ENCODE data around the gene MOSPD2.

Gene MOSPD2

DNA sequence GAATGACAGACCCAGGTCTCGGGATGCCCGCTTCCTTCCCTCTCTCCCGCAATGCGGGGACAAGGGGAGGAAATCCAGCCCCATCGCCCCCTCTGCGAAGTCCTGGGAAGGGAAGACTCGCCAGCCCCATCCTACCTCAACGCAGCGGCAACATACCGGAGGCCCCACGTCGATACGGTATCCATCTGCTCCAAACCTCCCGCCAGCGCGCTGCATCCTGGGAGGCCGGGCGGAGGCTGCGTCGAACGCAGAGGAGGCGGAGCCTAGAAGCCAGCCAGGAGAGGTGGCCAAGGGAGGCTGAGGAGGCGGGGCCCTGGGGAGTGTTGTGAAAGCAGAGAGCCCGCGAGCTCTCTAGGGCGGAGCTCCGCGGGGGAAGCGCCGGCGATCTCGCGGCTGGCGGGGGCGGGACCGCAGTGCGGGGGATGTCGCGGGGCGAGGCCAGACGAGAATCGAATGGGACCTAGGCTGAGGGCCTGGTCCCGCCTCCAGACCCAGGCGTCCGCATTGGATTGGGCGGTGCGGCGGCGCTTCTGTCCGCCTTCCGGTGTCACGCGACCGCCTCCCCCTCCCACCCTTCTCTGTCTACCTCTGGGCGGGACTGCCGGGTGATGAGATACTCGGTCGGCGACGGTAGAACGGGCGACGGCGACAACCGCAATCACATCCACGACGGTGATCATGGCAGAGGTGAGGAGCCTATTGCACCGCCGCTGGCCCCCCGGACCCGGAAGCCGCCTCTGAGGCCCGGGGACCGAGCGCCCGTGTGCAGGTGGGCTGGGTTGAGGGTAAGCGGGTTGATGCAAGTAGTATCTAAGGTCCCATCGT, at the start of gene MOSPD2, which contains the start of gene FANCB:
MOSPD2 (plus strand) TSS at position 571 of the 825 bp plus-strand sequence; CDS start at position 679, 108 bp downstream.
FANCB (minus strand) TSS at position 219 of the 825 bp plus-strand sequence. CDS start 7,559 bp downstream, outside the sequence.
- Histone ChIP-seq H3K4me1 (ENCODE audit: control insufficient read depth, insufficient read depth, low read length) (peaks cover 3% of the 10 kb centered on the region), H3K27me3 (ENCODE audit: control insufficient read depth, insufficient read depth, low read length) (no peaks in the 10 kb centered on the region), H3K4me3 (ENCODE audit: low read depth, low read length) (peak within 1 kb of the TSS; percentile 96), H3K9ac (ENCODE audit: low read depth, low read length) (peak within 1 kb of the TSS; percentile 79), H3K9me3 (ENCODE audit: control insufficient read depth, insufficient read depth, low read length) (no peaks in the 10 kb centered on the region), H3K36me3 (ENCODE audit: control insufficient read depth, insufficient read depth, low read length) (peaks cover 4% of the 10 kb centered on the region)

DNA sequence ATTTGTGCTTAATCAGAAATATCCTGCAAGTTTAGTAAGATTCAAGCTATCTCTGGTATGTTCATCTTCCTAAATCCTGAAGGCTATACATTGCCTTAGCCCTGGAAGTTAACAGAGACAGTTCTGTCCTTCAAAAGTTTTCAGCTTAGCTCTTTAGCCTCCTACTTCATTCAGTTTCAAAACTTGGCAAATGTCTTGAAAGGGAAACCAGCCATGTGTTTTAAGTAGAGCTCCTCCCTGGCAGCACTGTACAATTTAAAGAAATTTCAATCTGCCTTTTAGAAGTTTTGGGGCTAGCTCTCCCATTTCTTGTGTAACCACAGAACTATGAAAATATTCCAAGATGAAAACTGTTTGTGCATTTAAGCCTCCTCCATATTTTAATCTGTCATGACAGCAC, 47.4 kb upstream of the MOSPD2 start:
- no peaks in the 10 kb centered on the region for H3K4me1 ChIP-seq (ENCODE audit: control insufficient read depth, insufficient read depth, low read length)
- no peaks in the 10 kb centered on the region for H3K27me3 ChIP-seq (ENCODE audit: control insufficient read depth, insufficient read depth, low read length)
- no peaks in the 10 kb centered on the region for H3K36me3 ChIP-seq (ENCODE audit: control insufficient read depth, insufficient read depth, low read length)
- H3K4me3 ChIP-seq (ENCODE audit: low read depth, low read length), result no peak overlapping the region
- no peak overlapping the region for H3K9ac ChIP-seq (ENCODE audit: low read depth, low read length)
- H3K9me3 ChIP-seq (ENCODE audit: control insufficient read depth, insufficient read depth, low read length), result no peaks in the 10 kb centered on the region

DNA sequence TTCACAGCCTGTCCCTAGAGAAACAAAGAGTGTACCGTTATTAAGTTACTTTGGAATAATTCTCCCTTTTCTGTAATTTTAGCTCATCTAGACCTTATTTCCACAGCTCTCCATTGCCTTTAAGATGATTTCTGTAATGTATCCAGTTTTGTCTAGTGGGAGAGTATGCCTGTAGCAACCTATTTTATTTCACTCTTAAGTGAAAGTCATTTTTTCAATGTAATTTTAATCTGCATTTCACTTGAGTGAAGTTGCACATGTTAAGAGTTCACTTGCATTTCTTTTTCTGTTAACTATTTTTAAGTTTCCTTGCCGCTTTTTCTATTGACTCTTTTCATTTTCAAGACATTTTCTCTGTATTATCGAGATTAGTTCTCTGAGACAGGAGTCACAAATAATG, 46.9 kb upstream of the MOSPD2 start:
- Histone ChIP-seq H3K9ac (ENCODE audit: low read depth, low read length) (no peak overlapping the region), H3K4me1 (ENCODE audit: control insufficient read depth, insufficient read depth, low read length) (no peaks in the 10 kb centered on the region), H3K9me3 (ENCODE audit: control insufficient read depth, insufficient read depth, low read length) (no peaks in the 10 kb centered on the region), H3K27me3 (ENCODE audit: control insufficient read depth, insufficient read depth, low read length) (no peaks in the 10 kb centered on the region), H3K4me3 (ENCODE audit: low read depth, low read length) (no peak overlapping the region), H3K36me3 (ENCODE audit: control insufficient read depth, insufficient read depth, low read length) (no peaks in the 10 kb centered on the region)

DNA sequence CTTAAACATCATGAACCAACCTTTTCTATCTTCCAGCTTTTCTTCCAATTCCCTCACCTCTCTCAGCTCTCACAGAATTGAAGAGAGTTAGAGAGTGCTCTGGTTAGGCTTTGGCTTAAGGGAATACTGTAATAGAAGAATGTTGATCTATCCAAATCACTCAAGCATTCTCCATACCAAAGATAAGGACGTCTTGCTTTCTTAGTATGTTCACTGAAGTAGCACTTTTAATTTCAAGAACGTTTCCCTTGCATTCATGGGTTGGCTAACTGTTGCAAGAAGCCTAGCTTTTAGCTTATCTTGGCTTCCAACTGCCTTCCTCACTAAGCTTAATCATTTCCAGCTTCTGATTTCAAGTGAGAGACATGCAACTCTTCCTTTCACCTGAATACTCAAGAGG, 43.6 kb upstream of the MOSPD2 start:
- no peak overlapping the region for H3K9ac ChIP-seq (ENCODE audit: low read depth, low read length)
- H3K4me3 ChIP-seq (ENCODE audit: low read depth, low read length), result no peak overlapping the region

DNA sequence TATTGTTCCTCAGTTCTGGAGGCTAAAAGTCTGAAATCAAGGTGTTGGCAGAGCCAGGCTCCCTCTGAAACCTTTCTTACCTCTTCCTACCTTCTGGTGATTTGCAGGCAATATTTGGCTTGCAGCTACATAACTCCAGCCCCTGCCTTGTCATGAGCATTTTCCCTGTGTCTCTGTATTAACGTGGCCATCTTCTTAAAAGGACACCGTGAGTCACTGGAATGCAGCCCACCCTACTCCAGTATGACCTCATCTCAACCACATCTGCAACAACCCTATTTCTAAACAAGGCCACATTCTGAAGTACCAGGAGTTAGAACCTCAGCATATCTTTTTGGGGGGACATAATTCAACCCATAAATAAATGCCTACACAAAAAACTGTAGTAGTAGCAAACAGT, 41.1 kb upstream of the MOSPD2 start:
- no peaks in the 10 kb centered on the region for H3K27me3 ChIP-seq (ENCODE audit: control insufficient read depth, insufficient read depth, low read length)
- no peak overlapping the region for H3K9ac ChIP-seq (ENCODE audit: low read depth, low read length)
- H3K9me3 ChIP-seq (ENCODE audit: control insufficient read depth, insufficient read depth, low read length), result no peaks in the 10 kb centered on the region

More for the DNA sequence above, 43.6 kb upstream of the MOSPD2 start:
- Histone ChIP-seq H3K9me3 (ENCODE audit: control insufficient read depth, insufficient read depth, low read length) (no peaks in the 10 kb centered on the region), H3K4me1 (ENCODE audit: control insufficient read depth, insufficient read depth, low read length) (peaks cover 4% of the 10 kb centered on the region), H3K36me3 (ENCODE audit: control insufficient read depth, insufficient read depth, low read length) (no peaks in the 10 kb centered on the region), H3K27me3 (ENCODE audit: control insufficient read depth, insufficient read depth, low read length) (no peaks in the 10 kb centered on the region)

DNA sequence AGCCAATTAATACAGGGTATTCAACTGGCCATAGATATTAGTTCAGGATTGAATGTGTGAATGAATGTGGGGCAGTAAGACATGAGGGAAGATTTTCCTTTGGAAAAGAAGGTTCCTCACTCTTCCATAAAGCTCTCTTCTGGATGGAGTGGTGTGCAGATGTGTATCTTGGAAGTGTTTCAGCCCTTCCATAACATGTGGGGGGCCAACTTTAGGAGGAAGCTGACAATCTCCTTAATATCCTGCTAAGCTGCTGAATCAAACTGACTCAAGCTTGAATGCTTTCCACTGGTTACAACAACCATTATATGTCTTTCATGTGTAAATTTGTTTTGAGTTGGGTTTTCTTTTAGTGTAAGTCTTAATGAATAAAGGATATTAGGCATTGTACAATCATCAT, 40.6 kb upstream of the MOSPD2 start:
- no peaks in the 10 kb centered on the region for H3K27me3 ChIP-seq (ENCODE audit: control insufficient read depth, insufficient read depth, low read length)
- peaks cover 4% of the 10 kb centered on the region for H3K4me1 ChIP-seq (ENCODE audit: control insufficient read depth, insufficient read depth, low read length)
- peaks cover 6% of the 10 kb centered on the region for H3K36me3 ChIP-seq (ENCODE audit: control insufficient read depth, insufficient read depth, low read length)
- H3K9ac ChIP-seq (ENCODE audit: low read depth, low read length), result no peak overlapping the region
- H3K4me3 ChIP-seq (ENCODE audit: low read depth, low read length), result no peak overlapping the region
- no peaks in the 10 kb centered on the region for H3K9me3 ChIP-seq (ENCODE audit: control insufficient read depth, insufficient read depth, low read length)

More for the DNA sequence above, 41.1 kb upstream of the MOSPD2 start:
- Histone ChIP-seq H3K36me3 (ENCODE audit: control insufficient read depth, insufficient read depth, low read length) (peaks cover 6% of the 10 kb centered on the region), H3K4me3 (ENCODE audit: low read depth, low read length) (no peak overlapping the region), H3K4me1 (ENCODE audit: control insufficient read depth, insufficient read depth, low read length) (peaks cover 4% of the 10 kb centered on the region)

DNA sequence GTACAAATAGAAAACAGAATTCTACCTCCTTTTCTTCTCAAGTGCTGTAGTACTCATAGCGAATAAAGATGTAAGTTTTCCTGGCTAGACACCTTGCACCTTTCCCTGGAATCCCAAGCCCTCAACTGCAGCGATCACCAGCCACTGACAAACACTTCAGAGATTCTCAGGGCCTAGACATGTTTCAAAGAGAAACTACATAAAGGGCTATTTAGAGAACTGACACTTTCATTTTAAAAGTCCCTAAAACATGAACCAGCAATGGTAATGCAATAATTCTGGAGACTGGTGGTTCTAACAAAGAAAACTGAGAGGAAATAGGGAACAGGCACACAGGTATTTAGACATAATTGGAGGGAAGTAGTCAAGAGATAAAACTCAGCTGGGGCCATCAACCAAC, 36.1 kb upstream of the MOSPD2 start:
- no peak overlapping the region for H3K4me3 ChIP-seq (ENCODE audit: low read depth, low read length)
- no peak overlapping the region for H3K9ac ChIP-seq (ENCODE audit: low read depth, low read length)
- H3K9me3 ChIP-seq (ENCODE audit: control insufficient read depth, insufficient read depth, low read length), result no peaks in the 10 kb centered on the region
- no peaks in the 10 kb centered on the region for H3K27me3 ChIP-seq (ENCODE audit: control insufficient read depth, insufficient read depth, low read length)
- H3K4me1 ChIP-seq (ENCODE audit: control insufficient read depth, insufficient read depth, low read length), result peaks cover 4% of the 10 kb centered on the region
- H3K36me3 ChIP-seq (ENCODE audit: control insufficient read depth, insufficient read depth, low read length), result peaks cover 6% of the 10 kb centered on the region

DNA sequence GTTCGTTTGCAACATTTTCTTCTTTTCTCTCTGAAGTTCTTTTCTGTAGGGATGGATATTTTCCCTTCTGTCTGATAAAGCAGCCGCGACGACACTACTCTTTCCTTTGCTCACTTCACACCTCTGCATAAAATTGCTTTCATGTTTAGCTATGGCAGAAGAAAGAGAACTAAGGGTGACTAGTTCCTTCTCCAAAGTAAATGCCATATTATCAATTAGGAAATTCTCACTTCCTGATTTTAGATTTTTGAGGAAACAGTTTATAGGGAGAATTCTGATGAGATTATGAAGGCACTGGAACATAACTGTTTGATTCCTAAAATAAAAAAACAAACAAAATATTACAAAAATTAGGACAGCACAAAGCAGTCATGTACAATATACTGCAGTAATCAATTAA, 29.6 kb upstream of the MOSPD2 start:
- Histone ChIP-seq H3K36me3 (ENCODE audit: control insufficient read depth, insufficient read depth, low read length) (no peaks in the 10 kb centered on the region), H3K9me3 (ENCODE audit: control insufficient read depth, insufficient read depth, low read length) (no peaks in the 10 kb centered on the region), H3K4me3 (ENCODE audit: low read depth, low read length) (no peak overlapping the region), H3K4me1 (ENCODE audit: control insufficient read depth, insufficient read depth, low read length) (no peaks in the 10 kb centered on the region), H3K9ac (ENCODE audit: low read depth, low read length) (no peak overlapping the region), H3K27me3 (ENCODE audit: control insufficient read depth, insufficient read depth, low read length) (no peaks in the 10 kb centered on the region)

DNA sequence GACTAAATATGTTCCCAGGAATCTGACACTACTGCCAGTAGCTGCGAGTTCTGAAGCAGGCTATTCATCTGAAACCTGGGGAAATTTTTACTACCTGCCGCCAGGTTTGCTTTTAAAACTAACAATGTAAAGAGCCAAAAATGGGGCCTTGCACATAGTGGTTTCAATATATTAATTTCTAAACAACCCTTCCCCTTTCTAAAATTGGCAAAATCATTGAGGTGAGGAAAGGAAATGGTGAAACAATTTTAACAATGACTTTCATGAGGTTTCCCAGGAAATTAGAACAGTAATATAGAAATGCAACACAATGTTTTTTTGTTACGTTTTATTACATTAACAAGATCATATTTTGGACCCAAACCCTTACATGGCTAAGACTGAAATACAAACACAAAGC, 21.7 kb upstream of the MOSPD2 start:
- H3K4me1 ChIP-seq (ENCODE audit: control insufficient read depth, insufficient read depth, low read length), result no peaks in the 10 kb centered on the region
- no peak overlapping the region for H3K4me3 ChIP-seq (ENCODE audit: low read depth, low read length)
- H3K27me3 ChIP-seq (ENCODE audit: control insufficient read depth, insufficient read depth, low read length), result no peaks in the 10 kb centered on the region
- H3K9ac ChIP-seq (ENCODE audit: low read depth, low read length), result no peak overlapping the region
- H3K9me3 ChIP-seq (ENCODE audit: control insufficient read depth, insufficient read depth, low read length), result no peaks in the 10 kb centered on the region
- H3K36me3 ChIP-seq (ENCODE audit: control insufficient read depth, insufficient read depth, low read length), result peaks cover 4% of the 10 kb centered on the region

DNA sequence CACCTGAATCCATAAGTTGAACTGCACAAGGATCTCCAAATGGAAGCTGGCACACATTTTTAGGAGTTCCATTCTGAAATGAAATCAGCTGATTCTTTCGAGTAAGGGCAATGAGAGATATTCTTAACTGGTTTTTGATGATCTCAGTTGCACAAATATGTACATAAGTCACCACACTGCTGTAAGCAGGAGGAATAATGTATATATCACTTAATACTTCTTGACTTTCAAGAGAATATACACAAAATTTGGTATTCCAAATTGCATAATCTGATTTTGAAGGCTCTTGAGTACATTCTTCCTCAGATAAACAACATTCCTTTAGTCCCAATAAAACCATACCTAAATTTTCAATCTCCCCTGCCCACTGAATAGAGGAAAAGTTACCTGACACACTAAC, 8.6 kb upstream of the MOSPD2 start:
- no peaks in the 10 kb centered on the region for H3K27me3 ChIP-seq (ENCODE audit: control insufficient read depth, insufficient read depth, low read length)
- H3K4me3 ChIP-seq (ENCODE audit: low read depth, low read length), result no peak overlapping the region
- H3K36me3 ChIP-seq (ENCODE audit: control insufficient read depth, insufficient read depth, low read length), result peaks cover 3% of the 10 kb centered on the region
- no peaks in the 10 kb centered on the region for H3K4me1 ChIP-seq (ENCODE audit: control insufficient read depth, insufficient read depth, low read length)
- H3K9me3 ChIP-seq (ENCODE audit: control insufficient read depth, insufficient read depth, low read length), result no peaks in the 10 kb centered on the region
- H3K9ac ChIP-seq (ENCODE audit: low read depth, low read length), result no peak overlapping the region

DNA sequence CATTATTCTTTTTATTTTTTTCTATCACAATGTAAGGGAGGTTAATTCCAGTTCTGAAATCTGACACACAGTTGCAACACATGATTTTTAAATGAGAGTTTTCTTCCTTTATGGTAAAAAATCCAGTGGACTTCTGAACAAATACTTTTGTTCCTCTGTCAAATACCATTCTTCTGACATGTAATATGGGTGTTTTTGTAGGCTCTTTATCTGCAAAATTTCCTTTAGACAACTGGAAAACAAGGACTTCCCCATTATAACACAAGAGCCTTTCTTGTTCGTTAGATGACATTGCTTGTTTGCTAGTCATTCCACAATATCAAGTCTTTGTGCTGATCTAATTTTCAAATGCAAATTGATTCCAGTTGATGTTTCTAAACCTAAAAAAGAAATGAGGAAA, 8.0 kb upstream of the MOSPD2 start:
- Histone ChIP-seq H3K36me3 (ENCODE audit: control insufficient read depth, insufficient read depth, low read length) (peaks cover 3% of the 10 kb centered on the region), H3K27me3 (ENCODE audit: control insufficient read depth, insufficient read depth, low read length) (no peaks in the 10 kb centered on the region), H3K9ac (ENCODE audit: low read depth, low read length) (no peak overlapping the region), H3K9me3 (ENCODE audit: control insufficient read depth, insufficient read depth, low read length) (no peaks in the 10 kb centered on the region), H3K4me3 (ENCODE audit: low read depth, low read length) (no peak overlapping the region), H3K4me1 (ENCODE audit: control insufficient read depth, insufficient read depth, low read length) (no peaks in the 10 kb centered on the region)

DNA sequence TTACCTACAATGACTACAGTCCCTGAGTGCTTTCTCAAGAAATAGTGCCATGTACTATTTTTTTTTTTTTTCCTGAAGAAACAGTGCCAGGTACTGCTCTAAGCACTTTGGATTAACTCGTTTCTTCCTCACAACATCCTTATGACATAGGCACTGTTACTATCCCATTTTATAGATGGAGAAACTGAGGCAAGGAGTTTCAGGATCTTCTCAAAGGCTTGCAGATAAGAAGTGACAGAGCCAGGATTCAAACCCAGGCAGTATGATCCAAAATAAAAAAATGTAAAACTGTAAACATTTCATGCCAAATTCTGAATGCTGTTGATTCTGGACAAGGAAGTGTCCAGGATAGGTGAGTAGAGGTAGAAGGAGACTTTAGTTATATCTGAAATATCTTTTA, 1.5 kb upstream of the MOSPD2 start:
- Histone ChIP-seq H3K9me3 (ENCODE audit: control insufficient read depth, insufficient read depth, low read length) (no peaks in the 10 kb centered on the region), H3K4me1 (ENCODE audit: control insufficient read depth, insufficient read depth, low read length) (peaks cover 3% of the 10 kb centered on the region), H3K36me3 (ENCODE audit: control insufficient read depth, insufficient read depth, low read length) (peaks cover 7% of the 10 kb centered on the region), H3K9ac (ENCODE audit: low read depth, low read length) (no peak overlapping the region), H3K27me3 (ENCODE audit: control insufficient read depth, insufficient read depth, low read length) (no peaks in the 10 kb centered on the region), H3K4me3 (ENCODE audit: low read depth, low read length) (peak overlapping the region; percentile 95)
